SK-N-MC (cell line): ENCODE data around the gene MLC1.

ENCODE experiments used
- DNase-seq: peaks from one replicate; pipeline ENCODE4 v3.0.0-alpha.2; 2011; ENCODE audit warnings: low read depth, low spot score
- H3K27ac ChIP-seq: fragments of 200-600 bp; sonication (generic); 2 replicates; pipeline ENCODE4 v1.5.1; 2016; ENCODE audit warnings: mixed run types
- H3K36me3 ChIP-seq: fragments of 200-600 bp; sonication (generic); 2 replicates; pipeline ENCODE4 v1.6.1; 2017; ENCODE audit warnings: antibody characterized with exemption, low read length, mixed read lengths; ENCODE audit not compliant: insufficient read depth
- H3K4me3 ChIP-seq: fragments of 200-600 bp; sonication (generic); 2 replicates; pipeline ENCODE4 v1.5.1; 2016
- H3K9ac ChIP-seq: fragments of 200-600 bp; sonication (generic); 2 replicates; pipeline ENCODE4 v1.8.0; 2017; ENCODE audit warnings: mixed run types, mixed read lengths; ENCODE audit not compliant: insufficient read length
- H3K9me3 ChIP-seq: fragments of 200-600 bp; sonication (generic); 2 replicates; pipeline ENCODE4 v1.6.1; 2017; ENCODE audit warnings: low read depth, mild to moderate bottlenecking, antibody characterized with exemption, low read length, moderate library complexity, mixed read lengths
- EZH2 ChIP-seq: fragments of 200-600 bp; sonication (generic); IDR thresholded peaks from one replicate; pipeline ENCODE4 v1.6.1; 2017; ENCODE audit warnings: antibody characterized with exemption
- FOXP2 ChIP-seq: optimal IDR thresholded peaks from 2 replicates; pipeline ENCODE3; 2011; ENCODE audit warnings: mild to moderate bottlenecking, moderate library complexity; ENCODE audit not compliant: insufficient read depth; ENCODE audit errors: extremely low read length, control extremely low read depth
- POLR2AphosphoS5 ChIP-seq: IDR thresholded peaks from 2 replicates; pipeline ENCODE4 v1.6.1; 2012; ENCODE audit warnings: mild to moderate bottlenecking, low read depth, low read length, borderline replicate concordance

Gene MLC1

DNA sequence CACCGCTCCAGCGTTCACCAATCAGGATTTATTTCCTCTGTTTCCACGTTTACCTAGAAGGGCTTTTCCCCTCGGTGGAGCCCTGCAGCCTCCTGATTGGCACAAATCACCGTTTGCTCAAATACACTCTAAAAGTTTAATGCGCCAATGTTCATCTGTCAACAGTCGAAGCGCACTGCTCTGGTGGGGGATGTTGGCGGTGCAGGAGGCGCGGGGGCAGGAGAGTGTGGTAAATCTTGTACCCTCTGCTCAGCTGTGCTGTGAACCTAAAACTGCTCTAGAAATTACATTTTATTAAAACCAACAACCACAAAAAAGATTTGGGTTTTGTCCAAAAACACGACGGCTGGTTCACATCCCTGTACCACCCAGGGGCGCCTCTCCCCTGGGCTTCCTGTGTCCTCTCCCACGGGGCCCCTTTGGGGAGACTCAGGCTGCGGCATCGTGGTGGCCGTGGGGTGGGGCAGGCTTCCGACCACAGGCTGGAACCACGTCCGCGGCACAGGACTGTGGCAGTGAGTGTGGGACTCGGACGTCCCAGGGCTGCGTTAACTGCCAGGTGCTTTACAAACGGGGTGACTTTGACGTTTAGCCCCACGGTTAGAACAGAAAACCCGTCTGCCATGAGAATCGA lies 40.6 kb downstream of the MLC1 start:
- no peaks in the 10 kb centered on the region for H3K36me3 ChIP-seq
- H3K4me3 ChIP-seq = no peak overlapping the region
- H3K9me3 ChIP-seq = no peaks in the 10 kb centered on the region
- DNase-seq = no peak
- TF ChIP-seq EZH2 = no peak
- TF ChIP-seq POLR2AphosphoS5 = no peak
- no peak for TF ChIP-seq FOXP2
- no peak overlapping the region for H3K9ac ChIP-seq
- no peak overlapping the region for H3K27ac ChIP-seq

DNA sequence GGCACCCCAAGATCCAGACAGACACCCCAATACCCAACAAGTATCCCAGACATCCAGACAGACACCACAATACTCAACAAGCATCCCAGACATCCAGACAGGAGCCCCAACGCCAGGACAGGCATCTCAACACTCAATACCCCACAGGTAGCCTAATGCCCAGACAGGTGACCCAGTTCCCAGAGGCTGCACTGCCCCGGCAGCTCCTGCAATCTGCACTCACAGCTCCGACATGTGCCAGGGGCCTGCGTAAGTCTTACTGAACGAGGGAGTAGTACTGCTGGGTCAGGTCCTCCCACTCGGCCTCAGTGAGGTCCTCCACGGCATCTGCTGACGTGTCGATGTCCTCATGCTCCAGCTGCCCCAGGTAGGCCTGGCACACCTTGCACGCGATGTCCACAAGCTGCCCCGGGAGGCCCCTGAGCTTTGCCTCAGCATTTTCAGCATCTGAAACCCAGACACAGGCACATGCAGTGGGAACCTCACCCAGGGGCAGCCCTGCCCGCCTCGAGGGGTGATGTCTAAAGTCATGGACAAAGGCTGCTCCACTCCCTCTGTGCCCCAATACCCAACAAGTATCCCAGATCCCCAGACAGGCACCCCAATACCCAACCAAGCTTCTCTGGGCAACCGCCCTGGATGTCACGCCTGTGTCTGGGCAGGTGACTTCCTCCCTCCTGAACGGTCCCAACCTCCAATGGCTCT lies 43.7 kb downstream of the MLC1 start:
- Histone ChIP-seq H3K9ac (no peak overlapping the region), H3K9me3 (no peaks in the 10 kb centered on the region), H3K27ac (no peak overlapping the region), H3K36me3 (no peaks in the 10 kb centered on the region), H3K4me3 (no peak overlapping the region)
- TF ChIP-seq EZH2 = no peak
- TF ChIP-seq FOXP2 = no peak
- TF ChIP-seq POLR2AphosphoS5 = no peak
- DNase-seq = no peak

DNA sequence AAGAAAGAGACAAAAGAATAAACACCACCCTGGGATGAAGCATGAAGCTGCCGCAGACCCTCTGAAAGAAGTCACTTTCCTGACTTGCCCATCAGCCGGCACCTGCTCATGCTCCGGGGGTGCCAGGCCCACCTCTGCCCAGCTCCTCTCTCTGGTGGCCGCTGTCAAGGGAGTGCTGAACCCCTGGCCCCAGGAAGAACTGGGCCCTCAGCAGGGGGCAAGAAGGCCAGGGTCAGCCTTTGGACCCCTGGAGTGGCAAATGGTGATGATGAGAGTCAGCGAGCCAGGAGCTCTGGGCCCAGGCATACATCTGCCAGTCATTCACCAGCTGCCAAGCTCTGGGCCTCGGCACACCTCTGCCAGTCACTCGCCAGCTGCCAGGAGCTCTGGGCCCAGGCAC lies 44.5 kb downstream of the MLC1 start:
- TF ChIP-seq EZH2 (no peak), POLR2AphosphoS5 (no peak), FOXP2 (no peak)
- no peak overlapping the region for H3K4me3 ChIP-seq
- H3K9ac ChIP-seq = no peak overlapping the region
- H3K27ac ChIP-seq = no peak overlapping the region
- H3K9me3 ChIP-seq = no peaks in the 10 kb centered on the region
- no peak for DNase-seq
- H3K36me3 ChIP-seq = no peaks in the 10 kb centered on the region

DNA sequence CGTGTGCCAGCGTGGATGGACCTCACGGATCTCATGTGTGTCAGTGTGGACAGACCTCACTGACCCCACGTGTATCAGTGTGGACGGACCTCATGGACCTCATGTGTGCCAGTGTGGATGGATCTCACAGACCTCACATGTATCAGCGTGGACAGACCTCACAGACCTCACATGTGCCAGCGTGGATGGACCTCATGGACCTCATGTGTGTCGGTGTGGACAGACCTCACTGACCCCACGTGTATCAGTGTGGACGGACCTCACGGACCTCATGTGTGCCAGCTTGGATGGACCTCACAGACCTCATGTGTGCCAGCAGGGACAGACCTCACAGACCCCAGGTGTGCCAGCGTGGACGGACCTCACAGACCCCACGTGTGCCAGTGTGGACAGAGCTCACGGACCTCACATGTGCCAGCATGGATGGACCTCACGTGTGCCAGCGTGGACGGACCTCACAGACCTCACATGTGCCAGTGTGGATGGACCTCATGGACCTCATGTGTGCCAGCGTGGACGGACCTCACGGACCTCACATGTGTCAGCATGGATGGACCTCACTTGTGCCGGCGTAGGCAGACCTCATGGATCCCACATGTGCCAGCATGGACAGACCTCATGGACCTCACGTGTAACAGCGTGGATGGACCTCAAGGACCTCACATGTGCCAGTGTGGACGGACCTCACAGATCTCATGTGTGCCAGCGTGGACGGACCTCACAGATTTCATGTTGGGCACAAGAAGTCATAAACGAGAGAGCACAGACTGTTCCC lies 45.4 kb downstream of the MLC1 start:
- Histone ChIP-seq H3K36me3 (no peaks in the 10 kb centered on the region), H3K9ac (no peak overlapping the region), H3K27ac (no peak overlapping the region), H3K9me3 (no peaks in the 10 kb centered on the region), H3K4me3 (no peak overlapping the region)
- TF ChIP-seq FOXP2 = no peak
- no peak for TF ChIP-seq POLR2AphosphoS5
- no peak for DNase-seq

DNA sequence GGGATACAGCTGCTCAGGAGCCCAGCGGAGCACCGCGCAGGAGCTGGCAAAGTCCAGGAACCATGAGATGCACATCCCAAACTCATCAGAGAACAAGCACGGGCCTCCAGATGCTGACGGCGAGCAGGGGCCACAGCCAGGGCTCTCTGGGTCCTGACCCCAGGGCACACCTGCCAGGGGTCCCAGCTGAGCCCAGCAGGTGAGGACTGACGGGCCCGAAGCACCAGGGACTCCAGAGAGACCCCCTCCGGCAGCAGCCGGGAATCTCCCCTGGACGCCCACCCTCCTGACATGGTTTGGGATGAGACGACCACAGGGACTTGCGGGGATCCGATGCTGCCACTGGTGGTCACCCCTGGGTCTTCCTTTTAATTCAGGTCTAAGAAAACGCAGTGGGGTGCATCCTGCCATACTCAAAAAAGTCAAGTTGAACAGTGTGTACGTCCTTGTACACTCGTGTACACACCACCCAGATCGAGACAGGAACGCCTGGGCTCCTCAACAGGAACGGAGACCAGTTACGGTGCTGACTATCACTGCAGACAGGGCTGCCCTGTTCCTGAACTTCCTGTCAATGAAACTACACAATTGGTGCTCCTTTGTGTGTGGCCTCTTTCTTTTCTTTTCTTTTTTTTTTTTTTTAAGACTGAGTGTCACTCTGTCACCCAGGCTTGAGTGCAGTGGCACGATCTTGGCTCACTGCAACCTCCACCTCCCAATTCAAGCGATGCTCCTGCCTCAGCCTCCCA lies 49.1 kb downstream of the MLC1 start:
- H3K27ac ChIP-seq = no peak overlapping the region
- no peak for DNase-seq
- no peak for TF ChIP-seq POLR2AphosphoS5
- TF ChIP-seq EZH2 = no peak
- no peak for TF ChIP-seq FOXP2
- no peaks in the 10 kb centered on the region for H3K36me3 ChIP-seq
- no peak overlapping the region for H3K9ac ChIP-seq
- no peak overlapping the region for H3K4me3 ChIP-seq
- no peaks in the 10 kb centered on the region for H3K9me3 ChIP-seq

DNA sequence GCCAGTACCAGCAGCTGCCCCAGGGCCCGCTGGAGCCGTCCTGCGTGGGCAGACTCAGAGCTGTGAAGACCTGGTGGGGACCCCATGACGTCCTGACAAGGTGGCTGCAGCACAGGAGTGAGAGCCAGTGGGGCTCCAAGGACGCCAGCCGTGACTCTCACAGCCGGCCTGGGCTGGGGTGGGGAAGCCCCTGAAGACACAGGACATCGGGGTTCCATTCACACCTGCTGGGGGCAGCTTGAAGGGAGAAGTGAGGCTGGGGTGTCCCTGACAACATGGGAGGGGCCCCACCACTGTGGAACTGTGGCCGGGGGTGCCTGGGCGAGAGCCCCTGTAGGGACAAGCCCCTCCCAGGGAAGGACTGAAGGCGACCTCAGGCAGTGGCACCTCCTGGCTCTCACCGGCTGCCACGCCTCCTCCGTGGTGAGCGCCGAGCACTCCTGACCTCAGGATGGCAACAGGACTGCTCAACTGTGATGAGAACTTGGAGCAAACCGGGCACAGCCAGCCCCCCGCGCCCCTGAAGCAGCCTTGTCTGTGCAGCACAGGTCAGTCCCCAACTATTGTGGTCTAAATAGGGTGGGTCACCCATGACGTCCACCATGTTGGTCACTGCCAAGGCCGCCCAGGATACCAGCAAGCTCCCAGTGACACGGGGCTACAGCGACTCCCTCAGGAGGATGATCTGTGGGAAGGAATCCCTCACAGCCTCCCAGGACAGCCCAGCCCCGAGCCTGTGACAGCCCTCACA lies 49.9 kb downstream of the MLC1 start:
- DNase-seq = no peak
- no peaks in the 10 kb centered on the region for H3K9me3 ChIP-seq
- no peaks in the 10 kb centered on the region for H3K36me3 ChIP-seq
- H3K9ac ChIP-seq = no peak overlapping the region
- H3K27ac ChIP-seq = no peak overlapping the region
- no peak for TF ChIP-seq EZH2
- no peak for TF ChIP-seq FOXP2
- no peak for TF ChIP-seq POLR2AphosphoS5
- no peak overlapping the region for H3K4me3 ChIP-seq

DNA sequence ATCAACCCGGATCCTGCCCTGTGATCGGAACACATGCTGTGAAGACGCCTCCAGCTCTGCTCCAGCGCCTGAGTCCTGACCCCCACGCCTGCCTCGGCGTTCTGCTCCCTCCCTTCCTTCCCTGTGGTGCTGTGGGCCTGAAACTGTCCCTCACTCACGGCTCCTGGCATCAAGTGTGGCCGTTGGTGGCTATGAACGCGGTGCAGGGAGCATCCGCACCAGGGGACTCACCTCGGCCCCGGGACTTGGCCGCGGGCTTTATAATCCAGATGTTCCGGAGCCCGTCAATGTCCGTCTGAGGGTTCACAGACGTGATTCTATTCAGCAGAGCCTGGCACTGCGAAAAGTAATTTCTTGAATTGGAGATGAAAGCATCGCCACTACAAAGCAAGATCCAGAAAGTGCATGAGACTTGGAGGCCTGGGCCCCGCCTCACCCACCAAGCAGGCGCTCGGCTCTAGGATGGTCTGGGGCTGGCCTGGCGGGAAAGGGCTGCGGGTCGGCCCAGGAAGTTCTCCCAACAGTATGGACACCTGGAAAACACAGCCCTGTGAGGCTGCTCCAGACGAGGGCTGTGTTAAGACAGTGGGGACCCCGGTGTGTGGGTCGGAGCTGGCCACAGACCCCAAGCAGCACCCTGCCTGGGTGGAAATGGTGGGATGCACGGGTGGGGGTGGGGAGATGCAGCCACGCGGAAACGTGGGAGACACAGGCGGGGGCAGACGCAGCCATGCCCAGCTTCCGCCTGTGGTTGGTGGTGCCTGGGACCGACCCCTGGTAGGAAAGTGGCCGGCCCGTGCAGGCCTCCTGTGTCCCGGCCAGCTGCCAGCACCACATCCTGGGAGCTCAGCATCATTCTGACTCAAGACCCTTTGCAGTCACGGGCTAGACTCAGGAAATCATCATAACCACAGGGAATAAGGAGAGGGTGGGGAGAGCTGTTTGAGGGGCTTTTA lies 50.8 kb downstream of the MLC1 start:
- no peaks in the 10 kb centered on the region for H3K9me3 ChIP-seq
- no peak for DNase-seq
- no peaks in the 10 kb centered on the region for H3K36me3 ChIP-seq
- TF ChIP-seq FOXP2 (no peak), POLR2AphosphoS5 (no peak), EZH2 (no peak)
- H3K4me3 ChIP-seq = no peak overlapping the region
- H3K9ac ChIP-seq = no peak overlapping the region
- H3K27ac ChIP-seq = no peak overlapping the region
